Measurements from ENCODE around the gene PROZ.

The PROZ gene

GRCh38 chr13:113167155-113167554, 8.7 kb downstream of the PROZ start:
- Histone ChIP-seq H3K9me3 (ENCODE audit: control insufficient read depth, insufficient read depth, low read depth, low read length) (no peaks in the 10 kb centered on the region), H3K4me1 (ENCODE audit: control insufficient read depth, insufficient read depth, low read length) (no peaks in the 10 kb centered on the region), H3K27ac (ENCODE audit: extremely low read depth, low read depth, low read length) (no peak overlapping the region), H3K36me3 (ENCODE audit: control insufficient read depth in 2 of 2, insufficient read depth in 1 of 2, low read length in 2 of 2) (peaks cover 0 to 24% of the 10 kb centered on the region in 2 experiments; a peak in 2 of 3 replicates), H3K4me3 (ENCODE audit: low read depth, low read length) (no peak overlapping the region)
- TF ChIP-seq SCRT2 (tag by site-specific recombination; IDR thresholded peaks at IDR 0.05) (peak; percentile 83), ZSCAN30 (tag by site-specific recombination; IDR thresholded peaks at IDR 0.05) (no peak)
- POLR2A ChIA-PET, result no interaction called here
- CTCF ChIA-PET, result no interaction called here

DNA sequence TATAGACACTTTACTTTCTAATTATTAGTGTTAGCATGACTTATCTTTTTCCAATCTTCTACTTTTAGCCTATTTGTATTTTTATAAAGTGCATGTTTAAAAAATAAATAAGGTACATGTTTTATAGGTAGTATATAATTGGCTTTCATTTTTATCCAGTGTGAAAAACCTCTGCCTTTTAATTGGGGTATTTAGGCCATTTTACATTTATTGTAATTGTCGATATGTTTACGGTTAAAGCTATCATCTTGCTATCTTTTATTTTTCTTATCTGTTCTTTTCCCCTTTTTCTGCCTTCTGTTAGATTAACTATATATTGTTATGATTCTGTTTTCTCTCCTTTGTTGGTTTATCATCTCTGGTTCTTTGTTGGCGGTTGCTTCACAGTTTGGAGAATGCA, 9.1 kb downstream of the PROZ start:
- Histone ChIP-seq H3K27ac (ENCODE audit: extremely low read depth, low read depth, low read length) (no peak overlapping the region), H3K36me3 (ENCODE audit: control insufficient read depth in 2 of 2, insufficient read depth in 1 of 2, low read length in 2 of 2) (peaks cover 0 to 28% of the 10 kb centered on the region in 2 experiments; a peak in 2 of 3 replicates), H3K4me3 (ENCODE audit: low read depth, low read length) (no peak overlapping the region), H3K4me1 (ENCODE audit: control insufficient read depth, insufficient read depth, low read length) (no peaks in the 10 kb centered on the region), H3K9me3 (ENCODE audit: control insufficient read depth, insufficient read depth, low read depth, low read length) (no peaks in the 10 kb centered on the region)
- TF ChIP-seq ZNF692 (tag by site-specific recombination; IDR thresholded peaks at IDR 0.05), result no peak
- TF ChIP-seq ZSCAN30 (tag by site-specific recombination; IDR thresholded peaks at IDR 0.05), result no peak
- no peak for TF ChIP-seq YY2 (tag by site-specific recombination; IDR thresholded peaks at IDR 0.05)
- no peak for TF ChIP-seq ZNF146 (tag by site-specific recombination; IDR thresholded peaks at IDR 0.05)
- TF ChIP-seq ZNF792 (tag by site-specific recombination; IDR thresholded peaks at IDR 0.05), result no peak
- no peak for TF ChIP-seq GLIS1 (tag by site-specific recombination; IDR thresholded peaks at IDR 0.05)
- TF ChIP-seq SALL2 (tag by site-specific recombination; IDR thresholded peaks at IDR 0.05; ENCODE audit: borderline replicate concordance), result no peak
- no peak for TF ChIP-seq ZNF266 (tag by site-specific recombination; IDR thresholded peaks at IDR 0.05; ENCODE audit: low read depth)
- no peak for TF ChIP-seq FEZF1 (tag by site-specific recombination; IDR thresholded peaks at IDR 0.05)
- no peak for TF ChIP-seq ZNF596 (tag by site-specific recombination; IDR thresholded peaks at IDR 0.05)
- TF ChIP-seq ZNF560 (tag by site-specific recombination; IDR thresholded peaks at IDR 0.05; ENCODE audit: borderline replicate concordance), result no peak
- TF ChIP-seq ZNF16 (tag by site-specific recombination; IDR thresholded peaks at IDR 0.05; ENCODE audit: low read depth), result no peak
- no peak for TF ChIP-seq ZNF391 (tag by site-specific recombination; IDR thresholded peaks at IDR 0.05; ENCODE audit: borderline replicate concordance, low read depth)
- TF ChIP-seq ZFP69B (tag by site-specific recombination; IDR thresholded peaks at IDR 0.05), result no peak
- TF ChIP-seq ZSCAN18 (tag by site-specific recombination; IDR thresholded peaks at IDR 0.05), result no peak
- TF ChIP-seq ZBTB17 (tag by site-specific recombination; IDR thresholded peaks at IDR 0.05), result no peak
- TF ChIP-seq ZNF239 (tag by site-specific recombination; IDR thresholded peaks at IDR 0.05), result no peak
- no peak for TF ChIP-seq ZNF112 (tag by site-specific recombination; IDR thresholded peaks at IDR 0.05)
- ChIA-PET CTCF (no interaction called here), POLR2A (no interaction called here)

DNA sequence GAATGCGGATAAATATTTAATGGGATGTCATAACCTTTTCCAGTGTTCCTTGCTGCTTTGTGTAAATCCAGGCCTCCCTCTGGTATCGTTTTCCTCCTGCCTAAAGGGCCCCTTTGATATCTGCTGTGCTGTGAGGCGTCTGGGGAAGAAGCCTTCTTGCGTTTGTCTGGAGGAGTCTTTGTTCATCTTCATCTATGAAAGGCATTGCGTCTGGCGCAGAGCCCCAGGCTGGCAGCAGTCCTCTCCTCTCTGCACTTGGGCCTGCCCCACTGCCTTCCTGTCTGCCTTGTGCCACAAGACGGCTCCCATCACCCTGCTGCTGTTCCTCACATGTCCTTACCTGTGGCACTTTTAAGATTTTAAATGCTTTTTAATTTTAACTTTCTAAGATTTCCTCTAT, 9.8 kb downstream of the PROZ start:
- CTCF ChIA-PET, result no interaction called here
- no peak overlapping the region for H3K4me3 ChIP-seq (ENCODE audit: low read depth, low read length)

More for the DNA sequence above, 9.8 kb downstream of the PROZ start:
- POLR2A ChIA-PET, result no interaction called here
- TF ChIP-seq ZNF747 (tag by site-specific recombination; IDR thresholded peaks at IDR 0.05), result no peak
- no peak for TF ChIP-seq SP2 (tag by site-specific recombination; IDR thresholded peaks at IDR 0.05)
- TF ChIP-seq ZNF510 (tag by site-specific recombination; IDR thresholded peaks at IDR 0.05; ENCODE audit: insufficient replicate concordance), result no peak
- TF ChIP-seq ZBTB48 (tag by site-specific recombination; IDR thresholded peaks at IDR 0.05), result no peak
- no peak for TF ChIP-seq ZNF311 (tag by site-specific recombination; IDR thresholded peaks at IDR 0.05; ENCODE audit: borderline replicate concordance)
- TF ChIP-seq ZNF560 (tag by site-specific recombination; IDR thresholded peaks at IDR 0.05; ENCODE audit: borderline replicate concordance), result no peak
- TF ChIP-seq HOXC10 (CRISPR knock-in tag; IDR thresholded peaks at IDR 0.05), result no peak
- no peak for TF ChIP-seq ZNF19 (tag by site-specific recombination; IDR thresholded peaks at IDR 0.05; ENCODE audit: low read depth)
- TF ChIP-seq ZNF654 (tag by site-specific recombination; IDR thresholded peaks at IDR 0.05; ENCODE audit: low read depth), result no peak
- no peak for TF ChIP-seq ZNF621 (tag by site-specific recombination; IDR thresholded peaks at IDR 0.05)
- no peak for TF ChIP-seq ZNF404 (tag by site-specific recombination; IDR thresholded peaks at IDR 0.05)
- Histone ChIP-seq H3K4me1 (ENCODE audit: control insufficient read depth, insufficient read depth, low read length) (no peaks in the 10 kb centered on the region), H3K36me3 (ENCODE audit: control insufficient read depth in 2 of 2, insufficient read depth in 1 of 2, low read length in 2 of 2) (peaks cover 0 to 35% of the 10 kb centered on the region in 2 experiments; a peak in 2 of 3 replicates), H3K27ac (ENCODE audit: extremely low read depth, low read depth, low read length) (no peak overlapping the region), H3K9me3 (ENCODE audit: control insufficient read depth, insufficient read depth, low read depth, low read length) (no peaks in the 10 kb centered on the region)
